Calu3 (cell line): ENCODE data around the gene TSHR. TPM values are rescaled to one million over a fixed set of nuclear protein-coding genes. Genes with fewer than 3 reads are reported as not detected.

Experiments
- BruUV-seq: library from RNA; stranded (reverse); fragments of 400-500 nt; replicated peaks from 2 replicates; lab custom pipeline; 2021; lab: Mats Ljungman, UMichigan
- CTCF ChIA-PET: fragments of 300-600 bp; sonication (Branson Sonifier 250); formaldehyde crosslinking; loops from one replicate; lab custom pipeline; 2022; ENCODE audit warnings: antibody characterized with exemption; lab: Charles Lee
- DNase-seq: peaks from one replicate; pipeline ENCODE4 v3.0.0; 2022
- H3K27ac Mint-ChIP-seq: one replicate; pipeline ENCODE4 v1.8.0; 2022; ENCODE audit warnings: mixed read lengths; ENCODE audit not compliant: unreplicated experiment
- H3K27me3 Mint-ChIP-seq: one replicate; pipeline ENCODE4 v1.8.0; 2022; ENCODE audit warnings: mixed read lengths; ENCODE audit not compliant: unreplicated experiment
- H3K36me3 Mint-ChIP-seq: one replicate; pipeline ENCODE4 v1.8.0; 2022; ENCODE audit warnings: mild to moderate bottlenecking, moderate library complexity, mixed read lengths; ENCODE audit not compliant: insufficient read depth, unreplicated experiment
- H3K4me1 Mint-ChIP-seq: one replicate; pipeline ENCODE4 v1.8.0; 2022; ENCODE audit warnings: mild to moderate bottlenecking, low read depth, mixed read lengths; ENCODE audit not compliant: unreplicated experiment
- H3K4me3 Mint-ChIP-seq: one replicate; pipeline ENCODE4 v1.8.0; 2022; ENCODE audit warnings: mild to moderate bottlenecking, low read depth, moderate library complexity, mixed read lengths; ENCODE audit not compliant: unreplicated experiment
- H3K9me3 Mint-ChIP-seq: one replicate; pipeline ENCODE4 v1.8.0; 2022; ENCODE audit warnings: low read depth, mixed read lengths; ENCODE audit not compliant: unreplicated experiment
- intact Hi-C: fragments of 100-400 bp; cut with micrococcal nuclease; formaldehyde crosslinking; loops from one replicate; pipeline ENCODE4 v1.10.0; 2022; ENCODE audit not compliant: unreplicated experiment
- total RNA-seq: library from RNA; stranded (reverse); gene quantifications from 2 replicates; pipeline ENCODE4 v1.2.3, GENCODE V29; 2022
- TF ChIP-seq, protein P1 (sequence below): fragments of 200-600 bp; IDR thresholded peaks from one replicate; pipeline ENCODE4 v1.8.0; 2022; ENCODE audit warnings: antibody characterized with exemption; ENCODE audit not compliant: unreplicated experiment

TSHR gene
- total RNA-seq, 1 experiment from 2014 or later: not detected

DNA sequence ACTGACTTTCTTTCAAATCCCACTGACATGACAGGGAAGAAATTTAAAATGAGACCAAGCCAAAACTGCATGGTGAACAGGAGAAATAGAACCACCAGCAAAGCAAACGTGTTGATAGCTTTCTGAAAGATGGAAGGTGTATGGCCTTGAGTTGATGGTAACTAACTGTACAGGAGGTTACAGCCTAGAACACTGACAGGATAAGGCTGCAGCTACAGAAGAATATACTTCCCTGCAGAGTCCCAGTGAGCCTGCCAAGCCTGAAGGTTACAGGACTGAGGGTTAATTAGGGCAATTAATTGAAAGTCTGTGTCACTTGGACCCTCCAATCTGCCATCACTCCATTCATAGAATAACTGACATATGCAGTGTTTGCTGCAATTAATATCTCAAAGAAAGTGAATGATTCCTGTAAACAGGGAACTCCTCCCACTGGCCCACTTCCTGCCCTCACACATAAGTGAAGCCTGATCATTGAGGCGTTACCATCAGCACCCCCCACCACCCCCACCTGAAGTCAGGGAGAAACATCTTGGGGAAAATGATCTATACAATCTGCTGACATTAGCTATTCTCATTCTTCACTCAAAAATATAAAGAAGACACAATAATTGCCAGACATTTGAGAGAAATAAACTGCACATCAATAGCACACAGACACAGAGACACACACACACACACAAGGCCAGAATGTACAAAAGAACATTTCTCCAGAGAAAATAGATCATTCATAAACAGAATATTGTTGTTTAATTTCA, 191.9 kb downstream of the TSHR start:
- Mint-ChIP-seq H3K4me3 (no peak overlapping the region), H3K27me3 (no peaks in the 10 kb centered on the region), H3K4me1 (peaks cover 23% of the 10 kb centered on the region), H3K27ac (no peak overlapping the region), H3K9me3 (peaks cover 4% of the 10 kb centered on the region), H3K36me3 (no peaks in the 10 kb centered on the region)
- BruUV-seq: no TSS peak
- CTCF ChIA-PET: no interaction called here
- intact Hi-C loops: no loop called here
- TF ChIP-seq, protein P1, sequence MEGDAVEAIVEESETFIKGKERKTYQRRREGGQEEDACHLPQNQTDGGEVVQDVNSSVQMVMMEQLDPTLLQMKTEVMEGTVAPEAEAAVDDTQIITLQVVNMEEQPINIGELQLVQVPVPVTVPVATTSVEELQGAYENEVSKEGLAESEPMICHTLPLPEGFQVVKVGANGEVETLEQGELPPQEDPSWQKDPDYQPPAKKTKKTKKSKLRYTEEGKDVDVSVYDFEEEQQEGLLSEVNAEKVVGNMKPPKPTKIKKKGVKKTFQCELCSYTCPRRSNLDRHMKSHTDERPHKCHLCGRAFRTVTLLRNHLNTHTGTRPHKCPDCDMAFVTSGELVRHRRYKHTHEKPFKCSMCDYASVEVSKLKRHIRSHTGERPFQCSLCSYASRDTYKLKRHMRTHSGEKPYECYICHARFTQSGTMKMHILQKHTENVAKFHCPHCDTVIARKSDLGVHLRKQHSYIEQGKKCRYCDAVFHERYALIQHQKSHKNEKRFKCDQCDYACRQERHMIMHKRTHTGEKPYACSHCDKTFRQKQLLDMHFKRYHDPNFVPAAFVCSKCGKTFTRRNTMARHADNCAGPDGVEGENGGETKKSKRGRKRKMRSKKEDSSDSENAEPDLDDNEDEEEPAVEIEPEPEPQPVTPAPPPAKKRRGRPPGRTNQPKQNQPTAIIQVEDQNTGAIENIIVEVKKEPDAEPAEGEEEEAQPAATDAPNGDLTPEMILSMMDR: no peak
- no peak for DNase-seq

- Mint-ChIP-seq H3K4me3 (no peak overlapping the region), H3K27ac (no peak overlapping the region), H3K27me3 (no peaks in the 10 kb centered on the region), H3K36me3 (no peaks in the 10 kb centered on the region), H3K4me1 (peaks cover 22% of the 10 kb centered on the region), H3K9me3 (peaks cover 2% of the 10 kb centered on the region)
- CTCF ChIA-PET: no interaction called here
- intact Hi-C loops: no loop called here
- no TSS peak for BruUV-seq
- TF ChIP-seq, protein P1: no peak
- DNase-seq: no peak
Measured at GRCh38 chr14:81148635-81149034, 193.2 kb downstream of the TSHR start.

GRCh38 chr14:81153187-81153586, 197.8 kb downstream of the TSHR start:
- Mint-ChIP-seq H3K27ac (no peak overlapping the region), H3K4me3 (no peak overlapping the region), H3K4me1 (no peaks in the 10 kb centered on the region), H3K9me3 (no peaks in the 10 kb centered on the region), H3K27me3 (no peaks in the 10 kb centered on the region), H3K36me3 (no peaks in the 10 kb centered on the region)
- no peak for DNase-seq
- TF ChIP-seq, protein P1: no peak
- BruUV-seq: no TSS peak
- intact Hi-C loops: no loop called here
- CTCF ChIA-PET: no interaction called here

GRCh38 chr14:81157431-81157830, 202.0 kb downstream of the TSHR start:
- TF ChIP-seq, protein P1: no peak
- Mint-ChIP-seq H3K36me3 (no peaks in the 10 kb centered on the region), H3K4me3 (no peak overlapping the region), H3K9me3 (peaks cover 2% of the 10 kb centered on the region), H3K27me3 (no peaks in the 10 kb centered on the region), H3K4me1 (no peaks in the 10 kb centered on the region), H3K27ac (no peak overlapping the region)
- CTCF ChIA-PET: no interaction called here
- intact Hi-C loops: no loop called here
- no peak for DNase-seq
- no TSS peak for BruUV-seq
